NCI-H226 (cell line): ENCODE data around the gene ABCF2.

Experiments used
- DNase-seq: peaks from one replicate; pipeline ENCODE4 v3.0.0-alpha.2; 2015

The ABCF2 gene

GRCh38 chr7:151215396-151215795 is 11.6 kb downstream of the ABCF2 start:
- no peak for DNase-seq

GRCh38 chr7:151213826-151214225 is 13.2 kb downstream of the ABCF2 start:
- no peak for DNase-seq

DNA sequence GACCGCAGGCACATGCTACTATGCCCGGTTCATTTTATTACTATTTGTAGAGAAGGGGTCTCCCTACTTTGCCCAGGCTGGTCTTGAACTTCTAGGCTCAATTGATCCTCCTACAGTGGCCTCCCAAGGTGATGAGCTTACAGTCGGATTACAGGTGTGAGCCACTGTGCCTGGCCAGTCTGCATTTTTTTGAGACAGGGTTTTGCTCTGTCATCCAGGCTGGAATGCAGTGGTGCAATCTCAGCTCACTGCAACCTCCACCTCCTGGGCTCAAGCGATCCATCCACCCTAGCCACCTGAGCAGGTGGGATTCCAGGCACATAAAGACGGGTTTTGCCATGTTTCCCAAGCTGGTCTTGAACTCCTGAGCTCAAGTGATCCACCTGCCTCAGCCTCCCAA is 14.4 kb downstream of the ABCF2 start:
- no peak for DNase-seq

DNA sequence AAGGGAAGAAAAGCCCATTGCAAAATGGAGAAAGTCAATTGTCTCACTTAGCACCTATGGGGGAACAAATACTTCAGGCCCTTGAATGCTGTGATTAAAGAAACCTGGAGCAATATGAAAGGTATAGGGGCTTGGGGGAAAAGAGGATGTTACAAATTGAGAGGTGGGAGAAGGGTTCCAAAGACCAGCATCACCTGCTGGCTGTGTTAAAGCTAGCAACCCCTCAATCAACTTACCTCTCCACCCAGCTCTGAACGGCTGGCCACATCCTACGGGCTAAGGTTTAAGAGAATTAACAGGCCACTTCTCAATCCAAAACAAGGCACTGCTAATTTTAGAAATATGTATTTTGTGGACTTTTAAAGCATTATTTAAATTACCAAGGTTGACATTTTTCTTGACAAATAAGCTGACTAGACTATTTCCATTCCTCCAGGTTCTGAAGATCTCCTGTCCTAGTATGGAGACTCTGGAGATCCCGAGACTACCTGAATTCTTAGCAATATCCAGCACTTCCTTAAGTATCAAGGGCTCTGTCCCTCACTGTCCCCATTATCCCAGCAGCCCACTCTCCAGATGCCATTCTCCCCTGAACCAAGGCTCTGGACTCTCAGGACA is 15.7 kb downstream of the ABCF2 start:
- DNase-seq: no peak

DNA sequence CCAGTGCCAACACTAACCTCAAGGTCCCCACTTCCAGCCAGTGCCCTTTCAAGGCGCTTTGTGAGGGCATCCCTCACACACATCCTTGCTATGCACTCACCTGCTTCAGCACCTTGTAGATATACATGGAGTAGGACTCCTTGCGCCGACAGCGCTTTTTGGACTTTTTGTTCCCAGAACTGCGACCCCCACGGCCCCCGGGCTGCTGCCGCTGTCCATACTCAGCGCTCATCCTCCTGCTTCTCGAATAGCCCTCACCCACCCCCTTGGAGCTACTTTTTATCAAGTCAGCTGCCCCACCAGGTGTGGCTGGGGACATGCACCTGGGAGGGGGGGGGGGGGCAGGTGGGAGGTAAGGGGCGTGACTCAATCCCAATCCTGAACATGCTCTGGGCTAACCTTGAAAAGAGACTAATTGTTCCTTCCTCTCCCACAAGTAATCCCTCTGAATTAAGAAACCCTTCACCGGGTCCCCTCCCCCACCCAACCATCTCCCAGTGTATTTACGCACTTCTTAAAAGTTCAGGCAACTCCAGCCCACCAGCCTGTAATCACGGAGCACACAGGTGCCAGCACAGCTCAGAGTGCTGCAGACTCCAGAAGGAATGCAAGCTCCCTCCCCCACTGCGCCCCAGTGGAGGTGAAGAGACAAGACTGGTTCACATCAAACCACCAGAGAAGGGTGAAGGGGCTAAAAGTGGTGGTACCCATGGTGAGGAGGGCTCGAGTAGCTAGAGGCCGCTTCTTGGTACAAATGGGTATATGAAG is 16.7 kb downstream of the ABCF2 start, which contains the start of gene H2BK1:
Gene H2BK1, minus strand, starts transcription at position 402 of the 768 bp plus-strand sequence. Its CDS starts 170 bp downstream, at position 232.
- DNase-seq: no peak

DNA sequence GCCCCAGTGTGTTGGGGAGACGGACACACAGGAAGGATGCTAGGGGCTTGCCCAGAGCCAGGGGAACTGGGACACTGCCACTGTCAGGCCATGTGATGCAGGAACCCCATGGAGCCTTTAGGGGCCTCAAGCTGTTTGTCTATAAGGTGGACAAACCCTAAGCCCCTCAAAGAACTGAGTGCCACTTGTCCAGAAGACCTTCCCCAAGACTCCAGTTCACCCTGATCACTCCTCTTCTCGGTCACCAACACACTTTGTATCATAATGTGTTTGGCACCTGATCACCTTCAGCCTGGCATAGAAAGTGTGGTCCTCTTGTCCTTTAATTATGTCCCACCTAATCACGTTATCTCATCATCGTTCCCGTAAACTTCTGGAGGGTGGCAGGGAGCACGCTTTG is 17.4 kb downstream of the ABCF2 start:
- DNase-seq: no peak

DNA sequence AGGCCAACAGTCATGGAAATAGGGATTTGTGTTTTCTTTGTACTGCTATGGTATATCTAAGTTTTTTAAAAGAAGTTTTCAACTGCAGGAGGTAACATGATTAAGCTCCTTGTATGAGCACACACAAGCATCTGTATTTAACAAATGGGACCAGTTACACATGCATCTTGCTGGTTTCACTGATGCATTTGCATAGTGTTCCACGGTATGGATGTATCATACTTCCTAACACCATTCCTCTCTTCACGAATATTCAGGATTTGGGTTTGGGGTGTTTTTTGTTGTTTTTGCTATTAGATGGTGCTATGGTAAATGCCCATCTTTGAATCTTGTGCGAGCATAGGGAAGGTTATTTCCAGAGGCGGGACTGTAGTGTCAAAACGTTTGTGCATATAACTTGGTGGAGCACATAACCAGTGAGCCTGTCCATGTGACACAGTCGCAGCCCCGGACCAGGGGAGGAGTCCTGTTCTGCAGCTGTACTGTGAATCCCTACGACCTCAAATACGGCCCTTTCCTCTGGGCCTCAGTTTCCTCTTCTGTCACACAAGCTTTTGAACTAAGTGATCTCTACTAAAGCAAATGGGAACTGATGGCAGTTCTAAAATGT is 18.6 kb downstream of the ABCF2 start:
- no peak for DNase-seq

DNA sequence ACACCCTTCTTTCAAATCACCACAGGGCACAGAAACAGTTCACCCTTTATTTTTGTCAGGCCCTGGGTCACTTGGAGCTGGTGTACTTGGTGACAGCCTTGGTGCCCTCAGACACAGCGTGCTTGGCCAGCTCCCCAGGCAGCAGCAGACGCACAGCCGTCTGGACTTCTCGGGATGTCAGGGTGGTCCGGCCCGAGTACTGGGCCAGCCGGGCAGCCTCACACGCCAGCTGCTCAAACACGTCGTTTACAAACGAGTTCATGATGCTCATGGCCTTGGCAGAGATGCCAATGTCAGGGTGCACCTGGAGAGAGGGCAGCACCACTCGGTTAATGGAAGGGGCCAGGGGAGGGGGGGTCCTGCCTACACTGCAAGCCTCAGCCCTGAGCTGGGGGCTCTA is 19.2 kb downstream of the ABCF2 start:
- no peak for DNase-seq

DNA sequence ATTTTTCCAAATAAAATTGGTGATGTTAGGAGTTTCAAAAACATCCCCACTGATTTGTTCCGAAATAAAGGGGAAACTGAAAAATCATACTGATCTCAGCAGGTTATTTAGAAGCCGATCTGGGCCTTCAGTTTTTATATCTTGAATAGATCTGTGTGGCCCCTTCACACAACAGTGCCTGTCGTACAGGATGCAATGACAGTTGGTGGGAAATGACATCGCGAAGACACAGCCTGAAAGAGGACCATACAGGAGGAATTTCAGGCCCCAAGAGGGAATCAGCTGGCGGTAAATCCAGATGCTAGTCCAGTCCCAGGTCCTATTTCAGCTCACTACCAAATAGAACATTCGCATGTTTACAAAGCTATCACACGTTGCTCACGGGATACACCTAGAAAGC is 19.7 kb downstream of the ABCF2 start:
- DNase-seq: no peak

DNA sequence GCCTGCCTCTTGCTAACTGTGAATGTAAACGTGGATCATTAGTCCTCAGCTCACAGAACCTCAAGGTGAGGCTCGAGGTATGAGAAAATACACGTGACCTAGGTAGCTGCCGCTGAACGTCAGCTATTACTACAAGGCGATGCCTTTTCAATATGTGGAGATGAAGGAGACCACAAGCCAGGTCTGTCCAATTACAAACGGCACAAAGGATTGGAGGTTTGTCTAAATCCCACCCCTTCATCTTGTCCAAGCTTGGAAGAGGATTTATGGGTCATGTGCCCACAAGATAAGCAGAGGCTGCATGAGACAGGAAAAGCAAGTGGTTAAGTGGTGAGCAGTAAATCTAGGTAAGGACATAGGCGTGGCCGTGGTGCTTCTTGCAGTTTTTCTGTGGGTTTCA is 20.1 kb downstream of the ABCF2 start:
- no peak for DNase-seq

DNA sequence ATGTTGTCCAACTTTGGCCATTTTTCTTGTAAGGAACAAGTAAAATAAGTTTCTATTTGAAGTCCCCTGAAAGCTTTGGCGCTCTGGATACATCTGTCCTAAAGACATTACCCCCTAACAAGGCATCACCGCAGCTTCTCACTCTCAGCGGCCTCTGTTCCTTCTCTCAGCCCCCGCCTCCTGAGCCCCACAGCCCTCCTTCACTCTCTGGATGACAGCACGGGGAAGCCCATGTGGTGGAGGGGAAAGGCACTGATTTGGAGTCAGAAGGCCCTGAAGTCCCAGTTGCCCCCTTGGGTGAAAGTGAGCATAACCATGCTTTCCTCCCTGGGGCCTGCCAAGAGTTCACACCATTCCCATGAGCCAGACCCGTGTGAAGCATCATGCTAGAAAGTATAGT is 21.3 kb downstream of the ABCF2 start:
- no peak for DNase-seq

DNA sequence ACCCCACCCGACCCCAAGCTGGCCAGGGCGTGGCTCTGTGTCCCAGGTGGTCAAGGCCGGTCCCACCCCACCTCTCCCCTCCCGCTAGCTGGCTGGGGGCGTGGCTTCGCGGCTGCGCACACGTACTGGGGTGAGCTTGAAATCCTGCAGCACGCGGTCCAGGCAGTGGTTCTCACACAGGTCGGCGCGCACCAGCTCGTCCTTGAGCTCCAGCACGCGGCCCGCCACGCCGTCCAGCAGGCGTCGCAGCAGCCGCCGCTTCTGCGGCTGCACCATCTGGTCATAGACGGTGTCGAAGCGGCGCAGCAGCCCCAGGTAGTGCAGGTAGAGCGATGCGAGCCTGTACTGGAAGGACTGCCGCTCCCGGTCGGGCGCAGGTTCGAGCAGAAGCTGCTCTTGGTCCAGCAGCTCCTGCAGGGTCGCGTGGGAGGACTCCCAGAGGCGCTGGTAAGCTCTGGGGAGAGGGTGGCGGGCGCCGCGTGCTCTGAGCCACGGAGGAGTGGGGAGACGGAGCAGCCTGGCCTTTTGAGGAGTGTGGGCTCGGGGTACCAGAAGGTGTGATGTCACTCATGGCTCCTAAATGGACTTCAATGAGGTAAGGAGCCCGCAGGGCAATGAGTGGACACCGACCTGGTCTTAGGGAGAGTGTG is 22.5 kb downstream of the ABCF2 start:
- DNase-seq: no peak

DNA sequence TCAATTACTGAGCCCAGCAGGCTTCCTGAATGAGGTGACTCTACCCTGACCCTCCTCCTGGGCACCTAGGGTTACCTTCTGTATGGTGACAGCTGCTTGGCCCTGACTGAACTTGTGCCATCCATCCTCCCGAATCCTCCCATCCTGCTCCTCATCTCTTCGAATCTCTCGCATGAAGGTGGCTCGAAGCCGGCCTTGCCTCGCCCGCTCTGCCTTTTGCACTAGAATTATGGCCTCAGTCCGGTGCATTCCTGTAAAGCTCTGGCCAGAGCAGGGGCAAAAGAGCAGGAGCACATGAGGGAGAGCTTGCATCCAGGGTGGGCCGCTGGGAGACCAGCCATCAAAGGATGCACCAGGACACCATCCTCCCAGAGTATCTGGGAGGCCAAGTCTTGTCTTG is 24.2 kb downstream of the ABCF2 start:
- DNase-seq: no peak

DNA sequence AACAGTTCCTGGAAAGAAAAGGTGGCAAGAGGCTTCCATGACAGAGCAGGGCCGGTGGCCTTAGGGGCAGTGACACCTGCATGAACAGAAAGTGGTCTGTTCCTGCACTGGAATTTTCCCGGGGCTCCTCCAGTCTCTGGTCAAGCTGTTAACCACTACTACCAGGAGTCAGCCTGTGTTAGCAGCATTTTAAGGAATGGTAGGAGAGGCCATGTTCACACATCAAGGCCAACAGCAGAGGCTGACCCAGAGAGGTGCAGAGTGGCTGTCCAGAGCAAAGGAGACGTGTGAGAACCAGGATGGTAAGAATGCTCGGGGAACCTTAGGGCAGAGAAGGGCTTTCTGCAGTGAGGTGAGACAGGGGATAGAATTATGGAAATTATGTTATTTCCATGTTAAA is 25.3 kb downstream of the ABCF2 start:
- no peak for DNase-seq

GRCh38 chr7:151201344-151201743 is 25.7 kb downstream of the ABCF2 start:
- DNase-seq: no peak

GRCh38 chr7:151198945-151199848 is 27.8 kb downstream of the ABCF2 start:
- no peak for DNase-seq

DNA sequence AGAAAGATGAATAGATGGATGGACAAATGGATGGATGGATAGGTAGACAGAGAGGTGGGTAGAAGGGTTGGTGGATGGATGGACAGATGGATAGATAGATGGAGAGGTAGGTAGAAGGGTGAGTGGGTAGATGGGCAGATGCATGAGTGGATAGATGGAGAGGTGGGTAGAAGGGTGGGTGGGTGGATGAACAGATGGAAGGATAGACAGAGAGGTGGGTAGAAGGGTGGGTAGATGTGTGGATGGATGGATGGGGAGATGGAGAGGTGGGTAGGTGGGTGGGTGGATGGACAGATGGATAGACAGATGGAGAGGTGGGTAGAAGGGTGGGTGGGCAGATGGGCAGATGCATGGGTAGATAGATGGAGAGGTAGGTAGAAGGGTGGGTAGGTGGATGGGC is 29.1 kb downstream of the ABCF2 start:
- no peak for DNase-seq

- DNase-seq: no peak
Observed at GRCh38 chr7:151195616-151196450, 31.2 kb downstream of the ABCF2 start.

DNA sequence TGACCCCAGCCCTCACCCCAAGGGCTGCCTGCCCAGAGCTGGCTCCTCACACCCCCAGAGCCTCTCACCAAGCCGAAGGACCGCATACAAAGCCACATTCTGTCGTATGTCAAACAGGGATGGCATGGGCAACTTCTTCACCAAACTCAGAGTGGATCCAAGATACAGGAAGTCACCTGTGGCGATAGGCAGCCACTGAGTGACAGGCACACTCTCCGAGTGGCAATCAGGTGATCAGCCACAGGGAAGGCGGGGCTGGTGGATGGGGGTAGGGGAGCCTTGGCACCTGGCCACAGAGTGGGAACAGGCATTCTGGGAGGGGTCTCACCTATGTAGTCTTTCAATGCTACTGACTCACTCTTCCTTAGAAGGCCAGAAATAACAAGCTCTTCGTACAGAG is 32.8 kb downstream of the ABCF2 start:
- no peak for DNase-seq

- DNase-seq: no peak
Observed at GRCh38 chr7:151193203-151193978, 33.6 kb downstream of the ABCF2 start.

DNA sequence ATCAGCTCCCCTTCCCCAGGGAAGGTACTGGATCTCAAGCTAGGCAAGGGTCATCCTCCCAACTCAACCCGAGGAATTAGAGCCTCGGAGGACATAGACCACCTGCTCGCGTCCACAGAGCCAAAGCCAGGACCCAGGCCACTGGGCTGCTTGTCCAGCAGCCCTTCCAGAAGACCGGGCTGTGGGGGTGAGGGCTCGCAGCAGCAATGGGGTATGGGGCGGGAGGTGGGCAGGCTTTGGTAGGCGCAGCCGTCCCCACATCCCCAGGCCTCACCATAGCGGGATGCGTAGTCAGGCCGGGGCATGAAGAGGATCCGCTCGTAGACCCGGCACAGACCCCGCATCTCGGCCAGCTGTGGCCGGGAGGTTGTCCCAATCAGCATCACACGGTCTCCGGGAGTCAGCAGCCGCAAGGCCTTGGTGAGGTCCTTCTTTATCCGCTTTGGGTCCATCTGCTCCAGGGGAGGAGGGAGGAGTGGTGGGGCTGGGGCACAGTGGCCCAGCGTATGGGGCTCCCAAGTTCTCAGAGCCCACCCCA is 34.9 kb downstream of the ABCF2 start:
- DNase-seq: no peak
